Activated B cell treated with CpG ODN at 0.5 μM for 24 hours (primary cell): ENCODE measurements around the gene PHETA1. TPM values are rescaled to one million over a fixed set of nuclear protein-coding genes. Genes with fewer than 3 reads are reported as not detected.

ENCODE experiments used
- ATAC-seq: fragments of 200-7000 bp; cut with Tn5 transposase; one replicate; pipeline ENCODE4 v1.10.0; 2021; ENCODE audit warnings: low read depth, mild to moderate bottlenecking, moderate library complexity
- CTCF ChIA-PET: fragments of 350-600 bp; sonication (Branson Sonifier 250); formaldehyde crosslinking; loops from one replicate; lab custom pipeline; 2021; ENCODE audit warnings: antibody characterized with exemption; lab: Charles Lee
- POLR2A ChIA-PET: fragments of 350-600 bp; sonication (Branson Sonifier 250); formaldehyde crosslinking; loops from one replicate; lab custom pipeline; 2021; ENCODE audit warnings: antibody characterized with exemption; lab: Charles Lee
- DNase-seq: peaks from one replicate; pipeline ENCODE4 v3.0.0; 2022
- H3K27ac Mint-ChIP-seq: one replicate; pipeline ENCODE4 v1.8.0; 2020; ENCODE audit warnings: mixed read lengths
- H3K27me3 Mint-ChIP-seq: one replicate; pipeline ENCODE4 v1.8.0; 2021; ENCODE audit warnings: mixed read lengths
- H3K36me3 Mint-ChIP-seq: one replicate; pipeline ENCODE4 v1.8.0; 2021; ENCODE audit warnings: low read depth, mixed read lengths
- H3K4me1 Mint-ChIP-seq: one replicate; pipeline ENCODE4 v1.8.0; 2021; ENCODE audit warnings: mixed read lengths
- H3K4me3 Mint-ChIP-seq: one replicate; pipeline ENCODE4 v1.8.0; 2020; ENCODE audit warnings: mild to moderate bottlenecking, mixed read lengths
- H3K9me3 Mint-ChIP-seq: one replicate; pipeline ENCODE4 v1.8.0; 2020; ENCODE audit warnings: mixed read lengths
- CTCF ChIP-seq: fragments of 200-600 bp; IDR thresholded peaks from one replicate; pipeline ENCODE4 v1.8.0; 2022; ENCODE audit warnings: antibody characterized with exemption, mild to moderate bottlenecking
- intact Hi-C: fragments of 100-400 bp; cut with micrococcal nuclease; formaldehyde crosslinking; loops from one replicate; pipeline ENCODE4 v1.15.1; 2024
- total RNA-seq: library from RNA; stranded (reverse); gene quantifications from 2 replicates; pipeline ENCODE4 v1.2.3, GENCODE V29; 2022

Gene PHETA1
- total RNA-seq, 1 donor from 2014 or later = 2.0 TPM

- ChIA-PET POLR2A (no interaction called here), CTCF (interaction anchor here (1.0 kb wide), 1 partner anchor 24 kb away, joined by 3 read pairs; no protein-coding TSS in a partner anchor)
- peak overlapping the region; percentile 76 for H3K4me3 Mint-ChIP-seq
- ATAC-seq = peak; percentile 48
- peak overlapping the region; percentile 79 for H3K27ac Mint-ChIP-seq
- DNase-seq = no peak
- H3K9me3 Mint-ChIP-seq = no peaks in the 10 kb centered on the region
- H3K36me3 Mint-ChIP-seq = peaks cover 12% of the 10 kb centered on the region
- intact Hi-C loops = no loop called here
- TF ChIP-seq CTCF = no peak
- peaks cover 70% of the 10 kb centered on the region for H3K4me1 Mint-ChIP-seq
- no peaks in the 10 kb centered on the region for H3K27me3 Mint-ChIP-seq
Observed at GRCh38 chr12:111361073-111361716, 7.7 kb downstream of the PHETA1 start.

- TF ChIP-seq CTCF = no peak
- CTCF ChIA-PET = interaction anchor here (2.1 kb wide), 1 partner anchor 36 kb away, joined by 8 read pairs; no protein-coding TSS in a partner anchor
- intact Hi-C loops = no loop called here
Observed at GRCh38 chr12:111360325-111360930, 8.5 kb downstream of the PHETA1 start.

GRCh38 chr12:111359914-111360276 is 9.0 kb downstream of the PHETA1 start:
- CTCF ChIA-PET = interaction anchor here (2.1 kb wide), 1 partner anchor 37 kb away, joined by 8 read pairs; no protein-coding TSS in a partner anchor
- Mint-ChIP-seq H3K4me3 (peak overlapping the region; percentile 76), H3K27ac (peak overlapping the region; percentile 21), H3K9me3 (no peaks in the 10 kb centered on the region), H3K36me3 (peaks cover 2% of the 10 kb centered on the region), H3K4me1 (peaks cover 74% of the 10 kb centered on the region), H3K27me3 (no peaks in the 10 kb centered on the region)
- no peak for DNase-seq
- POLR2A ChIA-PET = interaction anchor here (1.1 kb wide), 1 partner anchor 8 kb away, joined by 3 read pairs; the partner anchor contains the start of gene PHETA1
- ATAC-seq = no peak
- intact Hi-C loops = loop anchor here (5.0 kb wide), 1 partner anchor 1078 kb away; the partner anchor contains the start of gene ATP2A2
- no peak for TF ChIP-seq CTCF

More at GRCh38 chr12:111360325-111360930, 8.5 kb downstream of the PHETA1 start:
- Mint-ChIP-seq H3K27me3 (no peaks in the 10 kb centered on the region), H3K27ac (peak overlapping the region; percentile 79), H3K36me3 (peaks cover 6% of the 10 kb centered on the region), H3K4me3 (peak overlapping the region; percentile 76), H3K9me3 (no peaks in the 10 kb centered on the region), H3K4me1 (peaks cover 71% of the 10 kb centered on the region)
- DNase-seq (no peak), ATAC-seq (no peak)
- POLR2A ChIA-PET = no interaction called here

- H3K9me3 Mint-ChIP-seq = no peaks in the 10 kb centered on the region
- CTCF ChIA-PET = interaction anchor here (2.1 kb wide), 1 partner anchor 38 kb away, joined by 8 read pairs; no protein-coding TSS in a partner anchor
- TF ChIP-seq CTCF = no peak
- no peak for DNase-seq
- intact Hi-C loops = loop anchor here (5.0 kb wide), 1 partner anchor 1077 kb away; the partner anchor contains the start of gene ATP2A2
- no peaks in the 10 kb centered on the region for H3K36me3 Mint-ChIP-seq
- no peak overlapping the region for H3K4me3 Mint-ChIP-seq
- H3K4me1 Mint-ChIP-seq = peaks cover 79% of the 10 kb centered on the region
- peak overlapping the region; percentile 21 for H3K27ac Mint-ChIP-seq
- ATAC-seq = no peak
- POLR2A ChIA-PET = interaction anchor here (0.7 to 1.1 kb wide), 2 partner anchors 9 to 291 kb away, joined by 3 read pairs; partner anchors contain the start of gene PHETA1
- H3K27me3 Mint-ChIP-seq = no peaks in the 10 kb centered on the region
Observed at GRCh38 chr12:111359231-111359913, 9.5 kb downstream of the PHETA1 start.
